ENCODE results near the gene ALDH9A1.

Gene ALDH9A1

DNA sequence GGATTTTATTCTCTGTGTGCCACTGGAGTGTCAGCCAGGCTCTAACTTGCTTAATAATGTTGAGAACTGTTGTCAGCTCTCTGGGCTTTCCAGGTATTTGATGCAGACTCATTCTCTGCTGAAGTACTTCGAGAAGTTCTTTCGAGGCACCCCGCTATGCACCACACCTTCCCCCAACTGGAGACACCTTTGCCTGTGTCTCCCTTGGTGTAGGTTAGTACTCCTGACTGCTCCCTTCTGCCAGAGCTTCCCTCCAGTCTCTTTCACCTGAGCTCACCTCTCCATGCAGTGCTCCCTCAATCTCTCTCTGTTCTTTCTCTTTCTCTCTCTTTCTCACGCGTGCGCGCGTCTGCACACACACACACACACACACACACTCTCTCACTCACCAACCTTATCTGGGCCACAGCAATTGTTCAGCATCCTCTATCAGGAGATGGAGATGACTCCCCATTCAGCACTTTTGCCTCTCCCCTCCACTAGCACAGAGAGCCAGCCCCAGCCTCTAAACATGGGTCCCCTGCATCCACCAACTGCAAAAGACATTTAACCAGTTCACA, 81.3 kb downstream of the ALDH9A1 start:
- no peak for DNase-seq

DNA sequence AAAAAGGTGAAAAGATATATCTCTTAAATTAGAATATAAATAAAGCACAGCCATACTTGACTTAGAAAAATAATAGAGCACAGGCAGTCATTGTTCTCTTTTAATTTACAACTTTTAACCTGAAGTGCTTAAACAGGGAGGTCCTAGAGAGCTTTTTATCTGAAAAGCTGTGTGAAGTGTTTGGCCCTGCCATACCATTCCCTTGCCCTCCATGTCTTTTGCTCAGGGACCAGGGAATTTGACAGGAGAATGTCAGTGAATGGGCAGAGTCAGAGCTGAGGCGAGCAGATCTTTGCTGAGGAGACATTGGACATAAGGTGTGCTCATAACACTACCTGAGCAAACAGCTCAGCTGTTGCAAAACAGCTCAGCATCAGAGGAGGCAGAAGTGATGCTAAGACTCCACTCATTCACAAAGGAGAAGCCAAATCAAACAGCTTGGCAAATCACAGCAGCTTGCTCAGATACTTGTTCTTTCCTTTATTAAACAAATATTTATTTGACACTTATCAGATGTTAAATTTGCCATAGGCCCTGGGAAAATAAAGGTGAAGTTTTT, 82.2 kb downstream of the ALDH9A1 start:
- DNase-seq: no peak
